GM12874 (cell line): ENCODE measurements around the gene MRPL43.

ENCODE experiments used
- TF ChIP-seq, protein P1 (sequence below): IDR thresholded peaks from 2 replicates; pipeline ENCODE4 v1.5.1; 2011; ENCODE audit warnings: low read depth, mild to moderate bottlenecking, control low read depth, low read length, moderate library complexity; ENCODE audit not compliant: insufficient read depth

The MRPL43 gene

DNA sequence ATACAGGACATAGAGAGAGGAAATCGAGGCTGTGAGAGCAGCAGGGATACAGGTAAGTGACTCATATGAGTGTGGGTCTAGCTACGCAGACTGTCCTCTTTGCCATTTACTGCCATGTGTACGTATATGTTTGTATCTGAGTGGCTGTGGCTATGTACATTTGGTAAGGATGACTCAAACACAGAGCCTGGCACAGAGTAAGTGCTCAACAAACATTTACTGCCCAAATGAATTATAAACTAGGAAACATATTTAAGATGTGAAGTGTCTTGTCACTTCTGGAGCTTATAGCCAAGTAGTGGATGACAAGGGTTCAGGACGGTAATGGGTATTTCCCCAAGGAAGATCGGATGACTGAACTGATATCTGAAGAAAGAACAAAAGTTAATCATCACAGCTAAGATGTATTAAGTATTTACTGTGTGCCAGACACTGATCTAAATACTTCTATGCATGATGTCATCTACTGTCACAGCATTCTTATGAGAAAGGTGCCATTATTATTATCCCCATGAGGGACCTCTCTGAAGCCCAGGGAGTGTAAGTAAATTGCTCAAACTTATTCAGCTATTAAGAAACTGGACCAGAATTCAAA, 6.0 kb downstream of the MRPL43 start:
- TF ChIP-seq, protein P1, sequence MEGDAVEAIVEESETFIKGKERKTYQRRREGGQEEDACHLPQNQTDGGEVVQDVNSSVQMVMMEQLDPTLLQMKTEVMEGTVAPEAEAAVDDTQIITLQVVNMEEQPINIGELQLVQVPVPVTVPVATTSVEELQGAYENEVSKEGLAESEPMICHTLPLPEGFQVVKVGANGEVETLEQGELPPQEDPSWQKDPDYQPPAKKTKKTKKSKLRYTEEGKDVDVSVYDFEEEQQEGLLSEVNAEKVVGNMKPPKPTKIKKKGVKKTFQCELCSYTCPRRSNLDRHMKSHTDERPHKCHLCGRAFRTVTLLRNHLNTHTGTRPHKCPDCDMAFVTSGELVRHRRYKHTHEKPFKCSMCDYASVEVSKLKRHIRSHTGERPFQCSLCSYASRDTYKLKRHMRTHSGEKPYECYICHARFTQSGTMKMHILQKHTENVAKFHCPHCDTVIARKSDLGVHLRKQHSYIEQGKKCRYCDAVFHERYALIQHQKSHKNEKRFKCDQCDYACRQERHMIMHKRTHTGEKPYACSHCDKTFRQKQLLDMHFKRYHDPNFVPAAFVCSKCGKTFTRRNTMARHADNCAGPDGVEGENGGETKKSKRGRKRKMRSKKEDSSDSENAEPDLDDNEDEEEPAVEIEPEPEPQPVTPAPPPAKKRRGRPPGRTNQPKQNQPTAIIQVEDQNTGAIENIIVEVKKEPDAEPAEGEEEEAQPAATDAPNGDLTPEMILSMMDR, result no peak

DNA sequence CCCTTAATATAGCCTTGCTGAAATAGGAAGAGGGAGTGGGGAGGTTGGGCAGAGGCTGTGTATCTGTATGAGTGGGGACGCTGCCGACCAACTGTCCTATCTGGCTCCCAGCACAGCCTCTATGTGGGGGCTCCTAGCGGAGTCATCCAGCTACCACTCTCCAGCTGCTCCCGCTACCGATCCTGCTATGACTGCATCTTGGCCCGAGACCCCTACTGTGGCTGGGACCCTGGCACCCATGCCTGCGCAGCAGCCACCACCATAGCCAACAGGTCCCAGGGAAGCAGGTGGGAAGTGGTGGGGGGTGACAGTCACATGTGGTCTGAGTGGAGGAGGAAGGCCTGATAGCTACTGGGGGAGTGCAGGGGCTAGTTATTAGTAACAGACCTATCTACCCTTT, 6.6 kb downstream of the MRPL43 start:
- TF ChIP-seq, protein P1, result no peak

DNA sequence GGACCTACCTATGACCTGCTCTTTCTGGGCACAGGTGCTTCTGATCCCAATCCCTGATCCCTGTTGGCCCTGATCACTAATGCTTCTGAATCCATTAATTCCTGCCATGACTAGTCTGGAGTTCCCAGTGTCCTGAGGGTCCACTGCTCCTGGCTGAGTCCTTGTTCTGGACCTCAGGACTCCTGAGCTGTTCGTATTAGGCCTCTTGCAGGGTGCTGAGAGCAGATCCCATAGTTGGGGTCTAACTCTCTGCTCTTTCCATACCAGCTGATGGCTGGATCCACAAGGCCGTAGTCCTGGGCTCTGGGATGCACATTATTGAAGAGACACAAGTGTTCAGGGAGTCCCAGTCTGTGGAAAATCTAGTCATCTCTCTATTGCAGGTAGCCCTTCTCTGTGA, 7.0 kb downstream of the MRPL43 start:
- TF ChIP-seq, protein P1, result no peak

DNA sequence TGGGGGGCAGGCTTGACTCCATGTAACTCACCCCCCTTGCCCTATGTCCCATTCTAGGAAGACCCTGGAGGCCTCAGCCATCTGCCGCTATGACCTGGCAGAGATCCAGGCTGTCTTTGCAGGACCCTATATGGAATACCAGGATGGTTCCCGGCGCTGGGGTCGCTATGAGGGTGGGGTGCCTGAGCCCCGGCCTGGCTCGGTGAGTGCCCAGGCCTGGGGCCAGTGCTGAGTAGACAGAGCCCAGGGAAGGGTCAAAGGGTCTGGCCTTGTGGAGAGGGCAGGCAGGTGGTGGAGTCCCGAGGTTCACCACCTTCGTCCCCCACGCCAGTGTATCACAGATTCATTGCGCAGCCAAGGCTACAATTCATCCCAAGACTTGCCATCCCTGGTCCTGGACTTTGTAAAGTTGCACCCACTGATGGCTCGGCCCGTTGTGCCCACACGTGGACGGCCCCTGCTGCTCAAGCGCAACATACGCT, 7.5 kb downstream of the MRPL43 start:
- TF ChIP-seq, protein P1, result no peak

DNA sequence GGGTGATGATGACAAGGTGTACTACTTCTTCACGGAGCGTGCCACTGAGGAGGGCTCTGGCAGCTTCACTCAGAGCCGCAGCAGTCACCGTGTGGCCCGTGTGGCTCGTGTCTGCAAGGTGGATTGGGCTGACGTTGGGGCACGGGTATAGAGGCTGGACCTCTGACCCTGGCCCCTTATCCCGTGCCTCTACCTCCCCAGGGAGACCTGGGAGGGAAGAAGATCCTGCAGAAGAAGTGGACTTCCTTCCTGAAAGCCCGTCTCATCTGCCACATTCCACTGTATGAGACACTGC, 8.4 kb downstream of the MRPL43 start:
- TF ChIP-seq, protein P1, result no peak

DNA sequence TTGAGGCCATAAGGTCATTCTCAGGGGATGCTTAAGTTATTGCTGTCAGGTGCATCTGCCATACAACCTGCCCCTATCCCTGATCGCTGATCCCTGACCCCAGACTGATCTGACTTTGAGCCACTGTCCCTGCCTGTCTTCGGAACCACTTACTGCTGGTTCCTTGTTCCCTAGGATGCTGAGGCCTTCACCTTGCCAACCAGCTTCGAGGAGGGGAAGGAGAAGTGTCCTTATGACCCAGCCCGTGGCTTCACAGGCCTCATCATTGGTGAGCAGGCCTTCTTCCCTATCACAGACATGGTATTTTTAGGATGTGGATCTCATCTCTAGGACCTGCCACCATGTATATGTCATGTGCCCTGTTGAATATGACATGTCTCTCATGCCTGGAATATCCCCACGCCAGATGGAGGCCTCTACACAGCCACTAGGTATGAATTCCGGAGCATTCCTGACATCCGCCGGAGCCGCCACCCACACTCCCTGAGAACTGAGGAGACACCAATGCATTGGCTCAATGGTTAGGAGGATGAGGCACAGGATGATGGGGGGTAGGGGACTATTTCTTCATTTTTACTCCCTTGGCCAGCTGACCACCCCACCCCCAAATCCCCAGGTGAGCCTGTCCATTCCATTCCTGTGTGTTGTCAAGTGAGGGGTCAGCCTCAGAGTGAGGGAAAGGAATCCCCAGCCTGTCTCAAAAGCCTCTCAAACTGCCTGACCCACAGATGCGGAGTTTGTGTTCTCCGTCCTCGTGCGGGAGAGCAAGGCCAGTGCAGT, 9.0 kb downstream of the MRPL43 start:
- TF ChIP-seq, protein P1, result no peak

DNA sequence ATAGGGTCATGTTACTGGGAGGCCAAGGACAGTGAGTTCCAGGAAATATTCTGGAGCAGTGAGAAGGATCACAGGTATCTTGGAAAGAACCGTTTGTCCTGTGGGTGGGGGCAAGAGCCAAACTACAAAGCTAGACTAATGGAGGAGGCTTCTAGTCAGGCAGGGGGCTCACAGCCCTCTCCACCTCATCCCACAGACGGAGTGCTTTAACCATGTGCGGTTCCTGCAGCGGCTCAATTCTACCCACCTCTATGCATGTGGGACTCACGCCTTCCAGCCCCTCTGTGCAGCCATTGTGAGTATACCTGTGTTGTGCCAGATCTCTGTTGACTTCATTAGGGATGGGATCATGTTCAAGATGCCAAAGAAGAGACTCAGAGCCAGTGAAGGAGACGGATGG, 9.9 kb downstream of the MRPL43 start:
- TF ChIP-seq, protein P1, result no peak
